Stomach (tissue), 4 donors: ENCODE results near the gene CUEDC1.

ENCODE experiments used
- CTCF ChIP-seq, 7 experiments: fragments of 450-650 bp in 4 of 7; fragments of 200-600 bp in 3 of 7; sonication (generic) in 3 of 7; IDR thresholded peaks; one replicate each; pipeline ENCODE4 v1.5.1; 2016 to 2019; ENCODE audit warnings: antibody characterized with exemption in 7 of 7, control low read depth in 2 of 7, mild to moderate bottlenecking in 1 of 7
- POLR2A ChIP-seq, 4 donors: fragments of 450-650 bp; IDR thresholded peaks; one replicate each; pipeline ENCODE4 v1.6.1; 2016; ENCODE audit warnings: antibody characterized with exemption in 4 of 4, control low read depth in 2 of 4, mild to moderate bottlenecking in 1 of 4, moderate library complexity in 1 of 4

- TF ChIP-seq CTCF (IDR thresholded peaks at IDR 0.05) (no peak), POLR2A (IDR thresholded peaks at IDR 0.05) (no peak)
Observed at GRCh38 chr17:57910462-57911420, 44.5 kb downstream of the CUEDC1 start.
